Glutamatergic neuron (in vitro differentiated cells): ENCODE measurements around the gene MIPOL1. TPM values are rescaled to one million over a fixed set of nuclear protein-coding genes. Genes with fewer than 3 reads are reported as not detected.

Source experiments
- DNase-seq: peaks from one replicate; pipeline ENCODE4 v3.0.0; 2022
- H3K27ac Mint-ChIP-seq: one replicate; pipeline ENCODE4 v1.8.0; 2020; ENCODE audit warnings: mild to moderate bottlenecking, mixed read lengths, inconsistent platforms; ENCODE audit not compliant: unreplicated experiment
- H3K27me3 Mint-ChIP-seq: one replicate; pipeline ENCODE4 v1.8.0; 2020; ENCODE audit warnings: mild to moderate bottlenecking, moderate library complexity, mixed read lengths, inconsistent platforms; ENCODE audit not compliant: unreplicated experiment
- H3K36me3 Mint-ChIP-seq: one replicate; pipeline ENCODE4 v1.8.0; 2020; ENCODE audit warnings: mild to moderate bottlenecking, mixed read lengths, inconsistent platforms; ENCODE audit not compliant: unreplicated experiment
- H3K4me1 Mint-ChIP-seq: one replicate; pipeline ENCODE4 v1.8.0; 2020; ENCODE audit warnings: mild to moderate bottlenecking, low read depth, mixed read lengths, inconsistent platforms; ENCODE audit not compliant: unreplicated experiment
- H3K4me3 Mint-ChIP-seq: one replicate; pipeline ENCODE4 v1.8.0; 2020; ENCODE audit warnings: mild to moderate bottlenecking, mixed read lengths, inconsistent platforms; ENCODE audit not compliant: unreplicated experiment
- H3K9me3 Mint-ChIP-seq: one replicate; pipeline ENCODE4 v1.8.0; 2020; ENCODE audit warnings: mild to moderate bottlenecking, moderate library complexity, mixed read lengths, inconsistent platforms; ENCODE audit not compliant: unreplicated experiment
- total RNA-seq: library from RNA; stranded (reverse); fragmentation: NEBNext Ultra II Directional; extraction: Animal tissue kit (Norgen Biotek cat#: 25700); gene quantifications from one replicate; pipeline ENCODE4 v1.2.1, GENCODE V29; 2021; ENCODE audit not compliant: unreplicated experiment
- TF ChIP-seq, protein P1 (sequence below): fragments of 200-600 bp; sonication (generic); IDR thresholded peaks from one replicate; pipeline ENCODE4 v1.5.0; 2021; ENCODE audit not compliant: partially characterized antibody, unreplicated experiment

Gene MIPOL1
- total RNA-seq, 1 donor from 2014 or later, result 14.5 TPM

DNA sequence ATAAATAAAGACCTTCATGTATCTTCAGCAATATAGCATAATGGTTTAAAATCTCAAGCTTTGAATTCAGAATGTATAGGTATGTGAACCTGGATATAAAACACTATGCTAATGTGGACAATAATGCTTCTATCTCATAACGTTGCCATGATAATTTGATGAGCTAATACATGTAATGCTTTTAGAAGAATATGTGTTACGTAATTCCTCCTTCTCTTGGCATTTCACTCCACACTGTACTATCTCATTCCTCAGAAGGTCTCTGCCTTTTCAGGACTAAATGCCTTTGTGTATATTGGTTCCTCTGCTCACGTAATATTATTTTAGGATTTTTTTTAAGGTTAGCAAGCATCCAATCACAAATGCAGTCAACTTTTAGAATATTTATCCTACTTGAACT is 310.8 kb downstream of the MIPOL1 start:
- TF ChIP-seq, protein P1, sequence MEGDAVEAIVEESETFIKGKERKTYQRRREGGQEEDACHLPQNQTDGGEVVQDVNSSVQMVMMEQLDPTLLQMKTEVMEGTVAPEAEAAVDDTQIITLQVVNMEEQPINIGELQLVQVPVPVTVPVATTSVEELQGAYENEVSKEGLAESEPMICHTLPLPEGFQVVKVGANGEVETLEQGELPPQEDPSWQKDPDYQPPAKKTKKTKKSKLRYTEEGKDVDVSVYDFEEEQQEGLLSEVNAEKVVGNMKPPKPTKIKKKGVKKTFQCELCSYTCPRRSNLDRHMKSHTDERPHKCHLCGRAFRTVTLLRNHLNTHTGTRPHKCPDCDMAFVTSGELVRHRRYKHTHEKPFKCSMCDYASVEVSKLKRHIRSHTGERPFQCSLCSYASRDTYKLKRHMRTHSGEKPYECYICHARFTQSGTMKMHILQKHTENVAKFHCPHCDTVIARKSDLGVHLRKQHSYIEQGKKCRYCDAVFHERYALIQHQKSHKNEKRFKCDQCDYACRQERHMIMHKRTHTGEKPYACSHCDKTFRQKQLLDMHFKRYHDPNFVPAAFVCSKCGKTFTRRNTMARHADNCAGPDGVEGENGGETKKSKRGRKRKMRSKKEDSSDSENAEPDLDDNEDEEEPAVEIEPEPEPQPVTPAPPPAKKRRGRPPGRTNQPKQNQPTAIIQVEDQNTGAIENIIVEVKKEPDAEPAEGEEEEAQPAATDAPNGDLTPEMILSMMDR, result no peak
- Mint-ChIP-seq H3K27me3 (no peaks in the 10 kb centered on the region), H3K4me1 (no peaks in the 10 kb centered on the region)

DNA sequence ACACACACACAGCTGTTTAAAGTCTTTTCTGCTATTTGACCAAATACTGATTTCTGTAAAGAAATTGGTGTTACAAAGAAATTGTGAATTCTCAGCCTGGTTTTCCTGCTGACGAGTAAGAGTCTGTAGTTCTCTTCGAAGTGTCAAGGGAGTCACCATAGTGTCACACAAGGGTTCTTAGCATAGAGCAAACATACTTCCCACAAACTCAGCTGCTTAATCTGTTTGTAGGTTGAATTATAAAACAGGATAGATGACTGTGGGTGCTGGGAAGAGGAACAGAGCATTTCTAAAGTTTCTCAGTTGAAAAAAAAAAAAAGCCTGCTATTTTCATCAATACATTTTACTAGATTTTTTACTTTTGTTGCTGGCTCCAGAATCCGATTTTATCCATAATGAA is 314.4 kb downstream of the MIPOL1 start:
- Mint-ChIP-seq H3K36me3 (no peaks in the 10 kb centered on the region), H3K27ac (no peak overlapping the region), H3K9me3 (no peaks in the 10 kb centered on the region), H3K4me1 (no peaks in the 10 kb centered on the region), H3K27me3 (no peaks in the 10 kb centered on the region), H3K4me3 (no peak overlapping the region)
- TF ChIP-seq, protein P1, result no peak
- DNase-seq, result no peak

More for the DNA sequence above, 310.8 kb downstream of the MIPOL1 start:
- DNase-seq, result no peak
- no peak overlapping the region for H3K4me3 Mint-ChIP-seq
- no peaks in the 10 kb centered on the region for H3K9me3 Mint-ChIP-seq
- H3K27ac Mint-ChIP-seq, result no peak overlapping the region
- H3K36me3 Mint-ChIP-seq, result no peaks in the 10 kb centered on the region

DNA sequence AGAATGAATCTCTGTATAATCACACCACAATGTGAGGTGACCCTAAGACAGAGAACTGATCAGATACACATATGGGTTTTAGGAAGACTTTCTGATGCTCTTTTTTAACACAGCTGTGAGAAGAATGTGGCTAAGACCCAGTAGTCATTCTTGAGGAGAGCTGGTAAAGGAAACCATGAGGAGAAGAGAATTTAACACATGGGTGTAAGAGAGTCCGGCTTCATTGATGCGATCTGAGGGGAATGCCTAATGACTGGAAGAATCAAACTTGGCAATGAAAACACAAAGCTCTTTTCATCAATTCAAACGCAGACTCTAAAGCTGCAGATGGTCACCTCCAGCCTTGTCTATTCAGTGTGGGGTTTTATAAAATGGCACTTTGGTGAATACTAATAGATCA is 318.0 kb downstream of the MIPOL1 start:
- no peak for DNase-seq
- Mint-ChIP-seq H3K4me1 (no peaks in the 10 kb centered on the region), H3K4me3 (no peak overlapping the region), H3K27me3 (no peaks in the 10 kb centered on the region), H3K36me3 (no peaks in the 10 kb centered on the region), H3K9me3 (no peaks in the 10 kb centered on the region), H3K27ac (no peak overlapping the region)
- TF ChIP-seq, protein P1, result no peak

DNA sequence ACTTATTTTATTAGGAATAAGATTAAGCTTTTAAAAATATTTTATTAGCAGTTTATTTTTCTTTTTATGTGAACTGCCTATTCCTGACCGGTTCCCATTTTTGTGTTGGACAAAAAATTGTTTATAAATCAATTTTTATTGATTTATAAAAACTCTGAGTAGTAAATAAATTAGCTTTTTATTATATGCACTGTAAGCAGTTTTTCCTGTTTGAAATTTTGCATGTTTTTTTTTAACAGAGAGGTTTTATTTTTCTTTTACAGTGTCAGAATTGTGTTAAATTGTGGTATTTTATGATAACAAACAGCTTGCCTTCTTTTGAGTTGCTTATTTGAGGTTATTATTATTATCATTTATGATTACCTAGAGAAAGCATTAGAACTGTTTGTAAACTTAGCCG is 329.3 kb downstream of the MIPOL1 start:
- TF ChIP-seq, protein P1, result no peak
- no peaks in the 10 kb centered on the region for H3K4me1 Mint-ChIP-seq
- H3K27ac Mint-ChIP-seq, result no peak overlapping the region

DNA sequence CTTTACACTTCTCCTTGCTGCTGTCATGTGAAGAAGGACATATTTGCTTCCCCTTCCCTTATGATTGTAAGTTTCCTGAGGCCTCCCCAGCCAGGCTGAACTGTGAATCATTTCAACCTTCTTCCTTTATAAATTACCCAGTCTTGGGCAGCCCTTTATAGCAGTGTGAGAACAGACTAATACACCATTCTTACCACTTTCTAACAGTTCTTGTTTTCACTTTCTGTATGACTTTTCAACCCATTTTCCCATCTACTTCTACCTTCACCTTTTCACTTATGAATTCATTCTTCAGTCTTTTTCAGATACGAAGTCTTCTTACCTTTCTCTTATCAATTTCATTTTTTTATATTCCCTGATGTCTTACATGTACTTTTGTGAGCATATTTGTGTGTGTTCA is 342.3 kb downstream of the MIPOL1 start:
- no peaks in the 10 kb centered on the region for H3K9me3 Mint-ChIP-seq

More for the DNA sequence above, 329.3 kb downstream of the MIPOL1 start:
- H3K4me3 Mint-ChIP-seq, result no peak overlapping the region
- H3K27me3 Mint-ChIP-seq, result no peaks in the 10 kb centered on the region
- DNase-seq, result no peak
- H3K9me3 Mint-ChIP-seq, result no peaks in the 10 kb centered on the region
- H3K36me3 Mint-ChIP-seq, result no peaks in the 10 kb centered on the region

More for the DNA sequence above, 342.3 kb downstream of the MIPOL1 start:
- H3K36me3 Mint-ChIP-seq, result no peaks in the 10 kb centered on the region
- no peak overlapping the region for H3K4me3 Mint-ChIP-seq
- H3K27ac Mint-ChIP-seq, result no peak overlapping the region
- TF ChIP-seq, protein P1, result no peak
- DNase-seq, result no peak
- no peaks in the 10 kb centered on the region for H3K27me3 Mint-ChIP-seq
- H3K4me1 Mint-ChIP-seq, result no peaks in the 10 kb centered on the region
